Lung (tissue), 12 donors: ENCODE results near the gene SOCS2. TPM values are rescaled to one million over a fixed set of nuclear protein-coding genes. Genes with fewer than 3 reads are reported as not detected.
A peak's percentile ranks its signal among the peaks of the same experiment; 100 is the strongest.
"Not testable (repeated sequence)": the region's sequence is repeated elsewhere in the genome, so short reads cannot be mapped to it uniquely, and the experiment has no call there.

ENCODE experiments used
- ATAC-seq: fragments of 200-7000 bp; cut with Tn5 transposase; one replicate; pipeline ENCODE4 v1.9.1; 2020; ENCODE audit warnings: moderate number of reproducible peaks; ENCODE audit not compliant: insufficient read depth, low FRiP score
- DNase-seq, 3 donors: peaks; one replicate each; pipeline ENCODE4 v3.0.0-alpha.2; 2013 to 2017
- H3K27ac ChIP-seq, 2 donors: one replicate each; pipeline ENCODE4 v1.5.1; 2013; ENCODE audit warnings: mild to moderate bottlenecking in 2 of 2, moderate library complexity in 2 of 2, control low read depth in 1 of 2, inconsistent platforms in 1 of 2, low read depth in 1 of 2, low read length in 1 of 2
- H3K27me3 ChIP-seq, 3 donors: one replicate each; pipeline ENCODE4 v1.5.1; 2013; ENCODE audit warnings: low read length in 2 of 3; ENCODE audit not compliant: control insufficient read depth in 3 of 3, insufficient read depth in 3 of 3
- H3K36me3 ChIP-seq, 4 donors: one replicate each; pipeline ENCODE4 v1.5.1; 2013; ENCODE audit warnings: low read length in 4 of 4, mild to moderate bottlenecking in 1 of 4, moderate library complexity in 1 of 4; ENCODE audit not compliant: control insufficient read depth in 4 of 4, insufficient read depth in 4 of 4
- H3K4me1 ChIP-seq, 5 donors: one replicate each; pipeline ENCODE4 v1.5.1; 2013; ENCODE audit warnings: low read length in 5 of 5, mild to moderate bottlenecking in 2 of 5, moderate library complexity in 1 of 5; ENCODE audit not compliant: control insufficient read depth in 5 of 5, insufficient read depth in 5 of 5
- H3K4me3 ChIP-seq: one replicate; pipeline ENCODE4 v1.5.1; 2013; ENCODE audit warnings: mild to moderate bottlenecking, control low read depth, moderate library complexity
- H3K9ac ChIP-seq, 2 donors: one replicate each; pipeline ENCODE4 v1.5.1; 2013; ENCODE audit warnings: low read length in 2 of 2, control low read depth in 1 of 2; ENCODE audit not compliant: insufficient read depth in 1 of 2
- H3K9me3 ChIP-seq, 4 donors: one replicate each; pipeline ENCODE4 v1.5.1; 2013; ENCODE audit warnings: low read length in 3 of 4, mild to moderate bottlenecking in 1 of 4, moderate library complexity in 1 of 4; ENCODE audit not compliant: control insufficient read depth in 4 of 4, insufficient read depth in 3 of 4
- WGBS, 2 donors: extraction: QIAGEN DNeasy Blood & Tissue Kit; methylation state at CpG; one replicate each; pipeline ENCODE4 v1.1.7; 2013; 5-methylcytosine and 5-hydroxymethylcytosine counted together
- polyA plus RNA-seq, 2 donors: library from polyadenylated mRNA; stranded (reverse); fragments of 200-250 nt; gene quantifications; one replicate each; pipeline ENCODE4 v1.2.1, GENCODE V29; 2013
- total RNA-seq, 2 donors: library from RNA; depleted of rRNA in 1 of 2; stranded (reverse); fragments of >200 nt in 1 of 2; gene quantifications; one replicate each; pipeline ENCODE4 v1.2.1, GENCODE V29; 2014 to 2021
- TF ChIP-seq, protein P1 (sequence below): IDR thresholded peaks from 2 replicates; pipeline ENCODE4 v1.5.1; 2012; ENCODE audit warnings: mild to moderate bottlenecking; ENCODE audit errors: control extremely low read depth, extremely low read depth
- donor health status: control.
- donor health status: control.
- donor health status: Bipolar disorder and iron deficiency.
- donor health status: healthy.
- donor health status: DM: yes; HTN: yes; CAD: no.

SOCS2 gene
- total and polyA plus RNA-seq, 4 donors = 26.9 to 45.1 (median 32.7) TPM

DNA sequence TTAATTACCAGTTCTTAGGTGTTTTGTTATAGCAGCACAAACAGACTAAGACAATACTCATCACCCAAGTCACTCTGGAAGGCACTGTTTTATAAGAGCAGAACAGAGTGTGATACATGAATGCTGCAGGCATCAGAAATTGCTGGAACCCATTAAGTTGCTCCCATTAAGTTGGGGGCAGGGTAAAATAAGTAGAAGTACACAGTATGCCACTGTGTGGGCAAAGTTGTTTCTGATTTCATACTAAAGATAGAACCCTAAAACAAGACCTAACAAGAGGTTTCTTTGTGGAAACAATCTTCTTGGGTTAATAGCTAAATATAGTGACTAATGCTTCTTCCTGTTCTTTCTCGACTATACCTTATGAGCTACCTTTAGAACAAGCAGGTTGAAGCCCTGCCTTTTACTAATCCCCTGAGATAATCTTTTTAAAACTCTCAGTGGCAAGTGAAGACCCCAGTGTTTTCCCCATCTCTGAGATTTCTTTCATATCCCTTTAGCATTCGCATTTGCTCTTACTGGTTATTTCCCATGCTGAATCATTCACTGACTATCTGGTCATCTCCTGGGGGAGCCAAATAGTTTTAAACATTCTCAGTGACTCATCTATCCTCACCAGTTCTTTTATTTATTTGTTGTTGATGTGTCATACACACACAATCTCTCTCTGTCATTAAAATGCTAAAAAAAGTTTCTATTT is 52.3 kb downstream of the SOCS2 start:
- WGBS, 2 donors = 65 to 81% methylated on average over 2 of the region's 2 CpGs
- TF ChIP-seq, protein P1, sequence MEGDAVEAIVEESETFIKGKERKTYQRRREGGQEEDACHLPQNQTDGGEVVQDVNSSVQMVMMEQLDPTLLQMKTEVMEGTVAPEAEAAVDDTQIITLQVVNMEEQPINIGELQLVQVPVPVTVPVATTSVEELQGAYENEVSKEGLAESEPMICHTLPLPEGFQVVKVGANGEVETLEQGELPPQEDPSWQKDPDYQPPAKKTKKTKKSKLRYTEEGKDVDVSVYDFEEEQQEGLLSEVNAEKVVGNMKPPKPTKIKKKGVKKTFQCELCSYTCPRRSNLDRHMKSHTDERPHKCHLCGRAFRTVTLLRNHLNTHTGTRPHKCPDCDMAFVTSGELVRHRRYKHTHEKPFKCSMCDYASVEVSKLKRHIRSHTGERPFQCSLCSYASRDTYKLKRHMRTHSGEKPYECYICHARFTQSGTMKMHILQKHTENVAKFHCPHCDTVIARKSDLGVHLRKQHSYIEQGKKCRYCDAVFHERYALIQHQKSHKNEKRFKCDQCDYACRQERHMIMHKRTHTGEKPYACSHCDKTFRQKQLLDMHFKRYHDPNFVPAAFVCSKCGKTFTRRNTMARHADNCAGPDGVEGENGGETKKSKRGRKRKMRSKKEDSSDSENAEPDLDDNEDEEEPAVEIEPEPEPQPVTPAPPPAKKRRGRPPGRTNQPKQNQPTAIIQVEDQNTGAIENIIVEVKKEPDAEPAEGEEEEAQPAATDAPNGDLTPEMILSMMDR = no peak
- no peak overlapping the region for H3K4me3 ChIP-seq
- H3K4me1 ChIP-seq = peaks cover 0 to 2% (median 0%) of the 10 kb centered on the region in 5 donors
- DNase-seq = no peak
- H3K27ac ChIP-seq = peak overlapping the region in 1 of 2 donors; percentile 33
- H3K36me3 ChIP-seq = no peaks in the 10 kb centered on the region
- no peaks in the 10 kb centered on the region for H3K9me3 ChIP-seq
- H3K9ac ChIP-seq = no peak overlapping the region
- no peaks in the 10 kb centered on the region for H3K27me3 ChIP-seq
- peak; percentile 11 for ATAC-seq

DNA sequence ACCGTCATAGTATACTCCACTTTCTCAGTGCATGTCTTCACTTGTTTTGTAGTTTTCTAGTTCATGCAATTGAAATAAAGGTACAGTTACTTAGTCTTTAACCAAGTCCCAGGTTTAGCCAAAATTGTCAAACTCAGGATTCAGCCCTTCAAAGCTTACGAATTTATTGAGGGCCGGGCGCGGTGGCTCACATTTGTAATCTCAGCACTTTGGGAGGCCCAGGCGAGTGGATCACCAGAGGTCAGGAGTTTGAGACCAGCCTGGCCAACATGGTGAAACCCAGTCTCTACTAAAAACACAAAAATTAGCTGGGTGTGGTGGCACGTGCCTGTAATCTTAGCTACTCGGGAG is 52.8 kb downstream of the SOCS2 start:
- H3K27ac ChIP-seq, H3K9me3 ChIP-seq, ATAC-seq, H3K9ac ChIP-seq, H3K36me3 ChIP-seq, H3K4me3 ChIP-seq, H3K27me3 ChIP-seq, DNase-seq, H3K4me1 ChIP-seq: not testable (repeated sequence)
- WGBS, 2 donors = 89 to 92% methylated on average over 8 of the region's 8 CpGs

GRCh38 chr12:93626160-93626559 is 53.7 kb downstream of the SOCS2 start:
- no peak for DNase-seq
- TF ChIP-seq, protein P1 = no peak
- H3K9me3 ChIP-seq = no peaks in the 10 kb centered on the region
- no peaks in the 10 kb centered on the region for H3K27me3 ChIP-seq
- H3K9ac ChIP-seq = no peak overlapping the region
- no peak for ATAC-seq
- H3K27ac ChIP-seq = no peak overlapping the region
- WGBS, 2 donors = 91 to 94% methylated on average over 4 of the region's 4 CpGs
- no peaks in the 10 kb centered on the region for H3K36me3 ChIP-seq
- no peak overlapping the region for H3K4me3 ChIP-seq
- H3K4me1 ChIP-seq = peaks cover 0 to 2% (median 0%) of the 10 kb centered on the region in 5 donors

Other genes starting within 250 kb of the SOCS2 start
- gene NUDT4, start 194.8 kb upstream of the SOCS2 start, total RNA-seq = 100 to 1,000 TPM in 1 of 2 donors, 10 to 100 TPM in 1; 54.7 to 102 TPM
- 10 to 100 TPM; 20.8 to 23.8 TPM for gene NUDT4, start 194.8 kb upstream of the SOCS2 start, polyA plus RNA-seq
- 10 to 100 TPM; 87.4 to 89.4 TPM for gene UBE2N, start 130.7 kb upstream of the SOCS2 start, total RNA-seq
- 10 to 100 TPM; 65.1 to 72.2 TPM for gene UBE2N, start 130.7 kb upstream of the SOCS2 start, polyA plus RNA-seq
- gene MRPL42, start 105.2 kb upstream of the SOCS2 start, total RNA-seq = 10 to 100 TPM; 51.6 to 65.7 TPM
- gene MRPL42, start 105.2 kb upstream of the SOCS2 start, polyA plus RNA-seq = 10 to 100 TPM; 27.5 to 35.6 TPM
- 10 to 100 TPM; 16.8 to 28.9 TPM for gene CRADD, start 104.7 kb downstream of the SOCS2 start, total RNA-seq
- 10 to 100 TPM in 1 of 2 donors, 1 to 10 TPM in 1; 6.3 to 16.3 TPM for gene CRADD, start 104.7 kb downstream of the SOCS2 start, polyA plus RNA-seq